IMR-90 (cell line): ENCODE measurements around the gene TSGA10IP. TPM values are rescaled to one million over a fixed set of nuclear protein-coding genes. Genes with fewer than 3 reads are reported as not detected.

ENCODE experiments used
- ATAC-seq: fragments of 200-7000 bp; cut with Tn5 transposase; 2 replicates; pipeline ENCODE4 v1.9.1; 2020; ENCODE audit warnings: low read depth, mild to moderate bottlenecking, moderate library complexity
- BruUV-seq: library from RNA; stranded (reverse); fragments of 400-500 nt; replicated peaks from 2 replicates; lab custom pipeline; 2021; lab: Mats Ljungman, UMichigan
- CTCF ChIA-PET: fragments of 300-600 bp; formaldehyde crosslinking; extraction: SDS; loops from one replicate; lab custom pipeline; 2021; ENCODE audit warnings: antibody characterized with exemption; lab: Yijun Ruan, JAX
- POLR2A ChIA-PET: fragments of 300-600 bp; sonication (Branson Sonifier 250); formaldehyde crosslinking; loops from one replicate; lab custom pipeline; 2022; ENCODE audit warnings: antibody characterized with exemption; ENCODE audit not compliant: unreplicated experiment; lab: Charles Lee
- DNase-seq: peaks from one replicate; pipeline ENCODE4 v3.0.0; 2013
- H2AFZ ChIP-seq: replicated peaks from 2 replicates; pipeline ENCODE3; 2013; ENCODE audit warnings: low read length, mild to moderate bottlenecking; ENCODE audit not compliant: poor library complexity
- H2AK5ac ChIP-seq: 2 replicates; pipeline ENCODE4 v1.6.1; 2013; ENCODE audit warnings: low read depth, low read length, inconsistent platforms
- H2AK9ac ChIP-seq: replicated peaks from 2 replicates; pipeline ENCODE3; 2013; ENCODE audit warnings: mild to moderate bottlenecking, low read depth, low read length, moderate library complexity; ENCODE audit not compliant: poor library complexity
- H2BK120ac ChIP-seq: 2 replicates; pipeline ENCODE4 v1.6.1; 2013; ENCODE audit warnings: low read depth, low read length, inconsistent platforms
- H2BK15ac ChIP-seq: 3 replicates; pipeline ENCODE4 v1.6.1; 2013; ENCODE audit warnings: low read depth, low read length, inconsistent platforms
- H2BK20ac ChIP-seq: 2 replicates; pipeline ENCODE4 v1.6.1; 2013; ENCODE audit warnings: low read depth, mild to moderate bottlenecking, inconsistent platforms, low read length, moderate library complexity
- H2BK5ac ChIP-seq: 2 replicates; pipeline ENCODE4 v1.6.1; 2013; ENCODE audit warnings: mild to moderate bottlenecking, low read depth, low read length, inconsistent platforms; ENCODE audit not compliant: poor library complexity, severe bottlenecking
- H3K14ac ChIP-seq: replicated peaks from 2 replicates; pipeline ENCODE4 v1.6.1; 2013; ENCODE audit warnings: low read depth, low read length, inconsistent platforms
- H3K18ac ChIP-seq: 2 replicates; pipeline ENCODE4 v1.6.1; 2013; ENCODE audit warnings: low read depth, low read length, control low read depth
- H3K23ac ChIP-seq: 2 replicates; pipeline ENCODE4 v1.6.1; 2013; ENCODE audit warnings: low read depth, low read length, inconsistent platforms
- H3K27ac ChIP-seq: 2 replicates; pipeline ENCODE4 v1.5.1; 2013; ENCODE audit warnings: mild to moderate bottlenecking, control low read depth, low read length; ENCODE audit not compliant: insufficient read depth
- H3K27me3 ChIP-seq: 2 replicates; pipeline ENCODE4 v1.6.1; 2013; ENCODE audit warnings: low read length; ENCODE audit not compliant: control insufficient read depth, insufficient read depth
- H3K36me3 ChIP-seq: 2 replicates; pipeline ENCODE4 v1.6.1; 2013; ENCODE audit warnings: low read length, mixed read lengths; ENCODE audit not compliant: control insufficient read depth, insufficient read depth
- H3K4ac ChIP-seq: 2 replicates; pipeline ENCODE4 v1.6.1; 2013; ENCODE audit warnings: low read depth, low read length, inconsistent platforms
- H3K4me1 ChIP-seq: 2 replicates; pipeline ENCODE4 v1.6.1; 2013; ENCODE audit warnings: low read length, mixed read lengths; ENCODE audit not compliant: control insufficient read depth, insufficient read depth
- H3K4me2 ChIP-seq: 2 replicates; pipeline ENCODE4 v1.6.1; 2013; ENCODE audit warnings: low read depth, mild to moderate bottlenecking, control low read depth, low read length, moderate library complexity
- H3K4me3 ChIP-seq: 2 replicates; pipeline ENCODE4 v1.5.1; 2013; ENCODE audit warnings: low read depth, mild to moderate bottlenecking, control low read depth, low read length, moderate library complexity; ENCODE audit not compliant: insufficient read depth
- H3K56ac ChIP-seq: 2 replicates; pipeline ENCODE4 v1.6.1; 2013; ENCODE audit warnings: low read length, inconsistent platforms; ENCODE audit not compliant: insufficient read depth; ENCODE audit errors: extremely low read depth
- H3K79me1 ChIP-seq, 2 experiments: 2 replicates each; pipeline ENCODE4 v1.6.1; 2013; ENCODE audit warnings: low read length in 2 of 2, inconsistent platforms in 1 of 2, low read depth in 1 of 2
- H3K9ac ChIP-seq: 2 replicates; pipeline ENCODE4 v1.6.1; 2013; ENCODE audit warnings: low read depth, low read length, control low read depth
- H3K9me1 ChIP-seq: 2 replicates; pipeline ENCODE4 v1.6.1; 2013; ENCODE audit warnings: low read length, inconsistent platforms; ENCODE audit not compliant: insufficient read depth
- H3K9me3 ChIP-seq: 2 replicates; pipeline ENCODE4 v1.6.1; 2013; ENCODE audit warnings: low read length; ENCODE audit not compliant: control insufficient read depth, insufficient read depth
- H4K20me1 ChIP-seq: 2 replicates; pipeline ENCODE4 v1.6.1; 2013; ENCODE audit warnings: low read length, inconsistent platforms; ENCODE audit not compliant: insufficient read depth
- H4K5ac ChIP-seq: 2 replicates; pipeline ENCODE4 v1.6.1; 2013; ENCODE audit warnings: mild to moderate bottlenecking, low read depth, low read length, control low read depth
- H4K8ac ChIP-seq, 2 experiments: 2 replicates each; pipeline ENCODE4 v1.6.1; 2013; ENCODE audit warnings: low read depth in 2 of 2, low read length in 2 of 2, control low read depth in 1 of 2, inconsistent platforms in 1 of 2
- H4K91ac ChIP-seq: 2 replicates; pipeline ENCODE4 v1.6.1; 2013; ENCODE audit warnings: low read depth, low read length, inconsistent platforms; ENCODE audit not compliant: insufficient read depth
- BHLHE40 ChIP-seq: fragments of 150-350 bp; IDR thresholded peaks from 2 replicates; pipeline ENCODE4 v1.6.1; 2016; ENCODE audit warnings: mild to moderate bottlenecking, low read depth, low read length
- CHD1 ChIP-seq: IDR thresholded peaks from 2 replicates; pipeline ENCODE4 v1.6.1; 2012; ENCODE audit warnings: low read depth, low read length, improper control_type of control experiment
- FOS ChIP-seq: fragments of 150-350 bp; IDR thresholded peaks from 2 replicates; pipeline ENCODE4 v1.6.1; 2016; ENCODE audit warnings: low read depth, low read length
- MAZ ChIP-seq: IDR thresholded peaks from 2 replicates; pipeline ENCODE4 v1.6.1; 2012; ENCODE audit warnings: low read depth, mild to moderate bottlenecking, low read length, improper control_type of control experiment, moderate library complexity, borderline replicate concordance
- MXI1 ChIP-seq: IDR thresholded peaks from 2 replicates; pipeline ENCODE4 v1.6.1; 2012; ENCODE audit warnings: low read depth, mild to moderate bottlenecking, low read length, moderate library complexity, borderline replicate concordance
- POLR2A ChIP-seq: IDR thresholded peaks from 2 replicates; pipeline ENCODE4 v1.6.1; 2012; ENCODE audit warnings: mild to moderate bottlenecking, low read depth, low read length
- RAD21 ChIP-seq: IDR thresholded peaks from 2 replicates; pipeline ENCODE4 v1.6.1; 2012; ENCODE audit warnings: low read length, improper control_type of control experiment
- RCOR1 ChIP-seq: IDR thresholded peaks from 2 replicates; pipeline ENCODE4 v1.6.1; 2012; ENCODE audit warnings: mild to moderate bottlenecking, low read length, improper control_type of control experiment; ENCODE audit not compliant: insufficient replicate concordance
- RFX5 ChIP-seq: IDR thresholded peaks from 2 replicates; pipeline ENCODE4 v1.8.0; 2012; ENCODE audit warnings: low read depth, mild to moderate bottlenecking, low read length, moderate library complexity
- SMC3 ChIP-seq: fragments of 150-350 bp; IDR thresholded peaks from 2 replicates; pipeline ENCODE4 v1.6.1; 2016; ENCODE audit warnings: low read depth, mild to moderate bottlenecking, antibody characterized with exemption, low read length, moderate library complexity
- WGBS, 2 experiments: methylation state at CpG; one replicate each; pipeline versions ENCODE4 v1.1.5 to v1.1.7; 2013; ENCODE audit warnings: missing lambda C conversion rate in 2 of 2; ENCODE audit not compliant: insufficient read length in 1 of 2; ENCODE audit errors: extremely low coverage in 2 of 2; 5-methylcytosine and 5-hydroxymethylcytosine counted together
- dilution Hi-C: fragments of 300-500 bp; cut with HindIII; formaldehyde crosslinking; loops from one replicate; pipeline ENCODE4 v1.14.3; 2018; ENCODE audit warnings: low sequenced_read_pairs; ENCODE audit not compliant: unreplicated experiment
- in situ Hi-C: fragments of 300-500 bp; cut with MboI; formaldehyde crosslinking; loops from 3 replicates; pipeline ENCODE4 v1.14.3; 2019; ENCODE audit warnings: low sequenced_read_pairs, inconsistent platforms, mixed read lengths
- intact Hi-C: fragments of 100-400 bp; cut with micrococcal nuclease; formaldehyde crosslinking; loops from 2 replicates; pipeline ENCODE4 v1.10.0; 2022
- polyA plus RNA-seq, 3 experiments: library from polyadenylated mRNA; depleted of rRNA; stranded (reverse); fragments of >200 nt; gene quantifications; 2 replicates each; pipeline ENCODE4 v1.2.3, GENCODE V29; 2012; ENCODE audit warnings: low replicate concordance in 1 of 3
- total RNA-seq: library from RNA; depleted of rRNA; stranded (reverse); fragments of >200 nt; gene quantifications from 2 replicates; pipeline ENCODE4 v1.2.3, GENCODE V29; 2012
- TF ChIP-seq, protein P1 (sequence below): fragments of 150-350 bp; IDR thresholded peaks from 2 replicates; pipeline ENCODE4 v1.6.1; 2017; ENCODE audit warnings: mild to moderate bottlenecking, antibody characterized with exemption, low read length, low read depth
- TF ChIP-seq, protein P2 (sequence below): conservative IDR thresholded peaks from 2 replicates; pipeline ENCODE4 v1.5.1; 2012; ENCODE audit warnings: mild to moderate bottlenecking, low read depth, low read length, improper control_type of control experiment
- TF ChIP-seq, protein P3 (sequence below): fragments of 150-350 bp; IDR thresholded peaks from 2 replicates; pipeline ENCODE4 v1.6.1; 2016; ENCODE audit warnings: low read depth, mild to moderate bottlenecking, low read length, moderate library complexity, borderline replicate concordance

TSGA10IP gene
- total and polyA plus RNA-seq, 2 of the 4 experiments (the other 2 are of a cell fraction) = 0.21 TPM; not detected in 1

DNA sequence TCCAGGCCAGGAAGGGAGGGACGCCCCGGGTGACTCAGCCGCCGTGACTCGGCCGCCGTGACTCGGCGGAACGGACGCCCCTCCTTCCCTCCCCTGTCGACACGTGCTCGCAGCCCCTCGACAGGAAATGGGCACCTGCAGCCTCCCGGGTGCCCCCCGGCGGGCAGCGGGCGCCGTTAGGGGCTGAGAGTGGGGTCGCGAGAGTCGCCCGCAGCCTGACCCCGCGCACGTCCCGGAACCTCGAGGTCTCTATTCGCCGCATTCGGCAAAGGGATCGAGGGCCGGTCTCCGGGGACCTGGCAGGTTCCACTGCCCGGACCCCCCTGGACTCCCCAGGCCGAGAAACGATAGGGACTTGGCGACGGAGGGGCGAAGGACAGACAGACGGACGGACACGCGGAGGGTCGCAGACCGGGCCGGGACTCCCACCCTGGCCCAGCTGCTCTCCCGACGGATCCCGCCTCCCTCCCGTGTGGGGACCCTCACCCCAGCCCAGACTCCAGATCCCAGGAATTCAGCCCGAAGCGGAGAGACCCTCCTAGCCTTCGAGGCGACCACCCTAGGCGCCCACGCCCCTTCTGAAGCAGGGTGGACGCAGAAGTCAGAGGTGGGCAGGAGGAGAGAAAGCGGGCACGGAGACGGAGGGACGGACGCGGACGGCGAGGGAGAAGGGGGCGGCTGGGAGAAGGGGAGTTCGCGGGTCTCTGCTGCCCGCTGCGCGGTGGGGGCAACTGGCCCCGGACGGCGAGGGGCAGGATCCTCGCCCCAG, 45.7 kb upstream of the TSGA10IP start:
- H2BK15ac ChIP-seq = peak overlapping the region; percentile 60; the same call in 1 of the 3 replicates
- intact Hi-C loops = loop anchor here (2.0 kb wide), 1 partner anchor 15 kb away; no protein-coding TSS in a partner anchor
- H2BK5ac ChIP-seq = peak overlapping the region; percentile 98
- H2AFZ ChIP-seq = peak overlapping the region; percentile 72
- peaks cover 51% of the 10 kb centered on the region for H4K20me1 ChIP-seq
- CTCF ChIA-PET = interaction anchor here (0.6 to 1.5 kb wide), 3 partner anchors 11 to 256 kb away, joined by 3 to 5 read pairs (median 4); partner anchors contain the start of gene FIBP
- ATAC-seq (peak; percentile 37), DNase-seq (peak; percentile 81)
- peak overlapping the region; percentile 99 for H3K56ac ChIP-seq
- 0% methylated on average over 29 of the region's 78 CpGs; no CpG with 5 or more reads in 1 of the 2 experiments for WGBS, 2 experiments
- peak overlapping the region; percentile 99 for H3K4ac ChIP-seq
- H2BK20ac ChIP-seq = peak overlapping the region; percentile 58
- dilution Hi-C loops = no loop called here
- peak overlapping the region; percentile 90 for H2BK120ac ChIP-seq
- peaks cover 38% of the 10 kb centered on the region for H3K4me1 ChIP-seq
- in situ Hi-C loops = no loop called here
- H2AK5ac ChIP-seq = peak overlapping the region; percentile 99
- BruUV-seq = no TSS peak
- H3K36me3 ChIP-seq = peaks cover 21% of the 10 kb centered on the region
- H3K9me1 ChIP-seq = peaks cover 23% of the 10 kb centered on the region
- H3K23ac ChIP-seq = peak overlapping the region; percentile 100
- no peaks in the 10 kb centered on the region for H3K9me3 ChIP-seq
- POLR2A ChIA-PET = interaction anchor here (0.7 to 2.9 kb wide), 5 partner anchors 9 to 16 kb away, joined by 3 to 17 read pairs (median 7); partner anchors contain the start of genes CCDC85B and FIBP
- H3K14ac ChIP-seq = peak overlapping the region; percentile 100
- H4K91ac ChIP-seq = peak overlapping the region; percentile 97
- no peaks in the 10 kb centered on the region for H3K27me3 ChIP-seq
- H2AK9ac ChIP-seq = peak overlapping the region; percentile 99
- peak overlapping the region; percentile 96 for H3K18ac ChIP-seq
- peak overlapping the region; percentile 100 for H3K27ac ChIP-seq
- peaks cover 28 to 42% of the 10 kb centered on the region in 2 experiments for H3K79me1 ChIP-seq
- peak overlapping the region; percentile 99 for H3K9ac ChIP-seq
- peak overlapping the region; percentile 78 for H3K4me2 ChIP-seq
- peak overlapping the region; percentile 88 to 93 for H4K8ac ChIP-seq
- peak overlapping the region; percentile 98 for H3K4me3 ChIP-seq
- peak overlapping the region; percentile 82 for H4K5ac ChIP-seq
- TF ChIP-seq MAZ (peak; percentile 86; the same call in 1 of the 2 replicates), RAD21 (no peak), CHD1 (no peak; the same call in none of the 2 replicates), POLR2A (peak; percentile 77), FOS (peak; percentile 80), MXI1 (peak; percentile 94; the same call in 1 of the 2 replicates), SMC3 (no peak), RCOR1 (no peak), RFX5 (no peak), BHLHE40 (peak; percentile 95)
- TF ChIP-seq, protein P1, sequence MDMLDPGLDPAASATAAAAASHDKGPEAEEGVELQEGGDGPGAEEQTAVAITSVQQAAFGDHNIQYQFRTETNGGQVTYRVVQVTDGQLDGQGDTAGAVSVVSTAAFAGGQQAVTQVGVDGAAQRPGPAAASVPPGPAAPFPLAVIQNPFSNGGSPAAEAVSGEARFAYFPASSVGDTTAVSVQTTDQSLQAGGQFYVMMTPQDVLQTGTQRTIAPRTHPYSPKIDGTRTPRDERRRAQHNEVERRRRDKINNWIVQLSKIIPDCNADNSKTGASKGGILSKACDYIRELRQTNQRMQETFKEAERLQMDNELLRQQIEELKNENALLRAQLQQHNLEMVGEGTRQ = peak; percentile 62
- TF ChIP-seq, protein P2, sequence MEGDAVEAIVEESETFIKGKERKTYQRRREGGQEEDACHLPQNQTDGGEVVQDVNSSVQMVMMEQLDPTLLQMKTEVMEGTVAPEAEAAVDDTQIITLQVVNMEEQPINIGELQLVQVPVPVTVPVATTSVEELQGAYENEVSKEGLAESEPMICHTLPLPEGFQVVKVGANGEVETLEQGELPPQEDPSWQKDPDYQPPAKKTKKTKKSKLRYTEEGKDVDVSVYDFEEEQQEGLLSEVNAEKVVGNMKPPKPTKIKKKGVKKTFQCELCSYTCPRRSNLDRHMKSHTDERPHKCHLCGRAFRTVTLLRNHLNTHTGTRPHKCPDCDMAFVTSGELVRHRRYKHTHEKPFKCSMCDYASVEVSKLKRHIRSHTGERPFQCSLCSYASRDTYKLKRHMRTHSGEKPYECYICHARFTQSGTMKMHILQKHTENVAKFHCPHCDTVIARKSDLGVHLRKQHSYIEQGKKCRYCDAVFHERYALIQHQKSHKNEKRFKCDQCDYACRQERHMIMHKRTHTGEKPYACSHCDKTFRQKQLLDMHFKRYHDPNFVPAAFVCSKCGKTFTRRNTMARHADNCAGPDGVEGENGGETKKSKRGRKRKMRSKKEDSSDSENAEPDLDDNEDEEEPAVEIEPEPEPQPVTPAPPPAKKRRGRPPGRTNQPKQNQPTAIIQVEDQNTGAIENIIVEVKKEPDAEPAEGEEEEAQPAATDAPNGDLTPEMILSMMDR = peak; percentile 25; the same call in 1 of the 2 replicates
- TF ChIP-seq, protein P3, sequence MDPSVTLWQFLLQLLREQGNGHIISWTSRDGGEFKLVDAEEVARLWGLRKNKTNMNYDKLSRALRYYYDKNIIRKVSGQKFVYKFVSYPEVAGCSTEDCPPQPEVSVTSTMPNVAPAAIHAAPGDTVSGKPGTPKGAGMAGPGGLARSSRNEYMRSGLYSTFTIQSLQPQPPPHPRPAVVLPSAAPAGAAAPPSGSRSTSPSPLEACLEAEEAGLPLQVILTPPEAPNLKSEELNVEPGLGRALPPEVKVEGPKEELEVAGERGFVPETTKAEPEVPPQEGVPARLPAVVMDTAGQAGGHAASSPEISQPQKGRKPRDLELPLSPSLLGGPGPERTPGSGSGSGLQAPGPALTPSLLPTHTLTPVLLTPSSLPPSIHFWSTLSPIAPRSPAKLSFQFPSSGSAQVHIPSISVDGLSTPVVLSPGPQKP = no peak
